Measurements from ENCODE around the gene KHNYN.
"Not testable (repeated sequence)": the region's sequence is repeated elsewhere in the genome, so short reads cannot be mapped to it uniquely, and the experiment has no call there.

KHNYN gene

DNA sequence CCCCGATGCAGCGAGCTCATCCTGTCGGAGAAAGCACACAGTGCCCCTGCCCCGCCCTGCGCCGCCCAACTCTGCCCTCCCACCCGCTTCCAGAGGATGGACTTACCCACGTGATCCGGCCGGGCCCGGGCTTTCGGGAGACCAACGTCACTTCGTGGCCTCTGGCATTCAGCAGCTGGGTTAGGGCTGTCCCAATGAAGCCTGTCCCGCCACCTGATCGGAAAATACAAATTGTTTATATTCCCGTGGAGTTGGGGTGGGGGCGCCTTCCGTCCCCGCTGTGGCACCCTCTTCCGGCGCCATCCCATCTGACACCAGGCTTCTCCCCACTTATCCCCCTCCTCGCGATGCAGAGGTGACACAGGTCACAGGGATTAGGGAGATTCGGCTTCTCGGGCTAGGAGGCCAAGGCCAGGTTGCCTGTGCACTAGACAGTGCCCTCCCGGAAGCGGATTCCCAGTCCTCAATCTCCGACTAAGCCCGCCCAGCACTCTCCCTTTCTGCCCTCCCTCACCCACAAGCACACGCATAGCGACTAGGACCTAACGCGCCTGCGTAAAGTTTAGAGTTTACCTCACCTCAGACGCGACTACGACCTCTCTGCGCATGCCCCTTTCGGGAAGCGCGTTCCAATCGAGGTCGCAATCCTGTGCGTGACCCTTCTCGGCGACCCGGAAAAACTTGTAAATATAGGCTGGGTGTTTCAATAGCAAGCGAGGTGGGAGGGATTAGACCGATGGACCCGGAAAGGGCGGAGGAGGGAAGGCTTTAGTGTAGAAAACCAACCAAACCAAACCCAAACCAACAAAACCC, 12.7 kb downstream of the KHNYN start, which contains the start of gene SDR39U1:
Gene SDR39U1 (minus strand): TSS at position 537 of the 813 bp plus-strand sequence. CDS start 7 bp downstream, at position 530.
- Histone ChIP-seq H3K4me2 (ENCODE audit: low read length) (peak within 1 kb of the TSS; percentile 95), H2AFZ (ENCODE audit: low read length) (no peak within 1 kb of the TSS), H3K27ac (ENCODE audit: low read depth, low read length, poor library complexity, severe bottlenecking) (peak within 1 kb of the TSS; percentile 72), H4K20me1 (ENCODE audit: insufficient read depth, low read length) (no peaks in the 10 kb centered on the region), H3K4me3 (ENCODE audit: low read depth, low read length, poor library complexity, severe bottlenecking) (peak within 1 kb of the TSS; percentile 78), H3K9me2 (ENCODE audit: low read depth, low read length) (no peaks in the 10 kb centered on the region), H3K27me3 (ENCODE audit: insufficient read depth, low read length) (no peaks in the 10 kb centered on the region), H3K36me3 (ENCODE audit: insufficient read depth, low read length) (peaks cover 47% of the 10 kb centered on the region), H3K9me3 (ENCODE audit: low read length) (no peaks in the 10 kb centered on the region), H3F3A (ENCODE audit: insufficient read depth, low read length) (no peaks in the 10 kb centered on the region; the same call in 1 of the 2 replicates), H3K4me1 (ENCODE audit: insufficient read depth, low read length, severe bottlenecking) (peaks cover 30% of the 10 kb centered on the region), H3K9ac (ENCODE audit: low read length) (peak within 1 kb of the TSS; percentile 94), H3K79me2 (ENCODE audit: insufficient read depth, low read length) (0 out of 2 replicates have a peak, but pooled peaks cover 6% of the 10 kb centered on the region)
- TF ChIP-seq CTCF (IDR thresholded peaks at IDR 0.05; ENCODE audit: low read length) (peak; percentile 15; the same call in 1 of the 2 replicates), EZH2 (IDR thresholded peaks at IDR 0.05; ENCODE audit: borderline replicate concordance, low read length) (no peak)

DNA sequence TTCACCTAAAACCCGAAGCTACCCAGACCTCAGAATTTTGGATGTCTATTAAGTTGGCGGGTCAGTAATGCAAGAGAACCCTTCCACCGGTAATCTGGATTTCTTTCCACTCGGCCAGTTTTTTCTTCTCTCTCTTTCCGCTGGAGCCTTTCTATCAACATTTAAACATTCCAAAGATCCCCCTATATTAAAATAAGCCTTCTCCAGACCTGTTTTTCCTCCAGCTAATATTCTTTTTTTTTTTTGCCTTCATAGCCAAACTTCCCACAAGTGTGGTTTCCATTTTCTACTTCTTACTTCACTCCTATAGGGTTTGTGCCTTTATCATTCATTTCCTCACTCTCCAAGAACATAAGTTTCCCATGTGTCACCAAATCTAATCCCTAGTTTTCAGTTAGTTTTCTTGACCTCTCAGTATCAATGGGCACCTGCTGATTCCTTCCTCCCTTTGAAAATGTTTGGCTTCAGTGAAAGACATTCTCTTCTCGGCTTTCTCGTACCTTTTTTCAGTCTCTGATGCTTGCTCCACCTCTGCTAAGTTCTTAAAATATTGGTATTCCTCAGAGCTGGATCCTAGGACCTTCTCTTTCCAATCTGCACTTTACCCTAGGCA, 13.4 kb downstream of the KHNYN start:
- peaks cover 26% of the 10 kb centered on the region for H3K4me1 ChIP-seq (ENCODE audit: insufficient read depth, low read length, severe bottlenecking)
- no peaks in the 10 kb centered on the region for H3K27me3 ChIP-seq (ENCODE audit: insufficient read depth, low read length)
- H3K4me2 ChIP-seq (ENCODE audit: low read length), result peak overlapping the region; percentile 84
- no peaks in the 10 kb centered on the region for H3K9me2 ChIP-seq (ENCODE audit: low read depth, low read length)
- H4K20me1 ChIP-seq (ENCODE audit: insufficient read depth, low read length), result no peaks in the 10 kb centered on the region
- H3K9ac ChIP-seq (ENCODE audit: low read length), result peak overlapping the region; percentile 94
- no peaks in the 10 kb centered on the region; the same call in 1 of the 2 replicates for H3F3A ChIP-seq (ENCODE audit: insufficient read depth, low read length)
- H3K27ac ChIP-seq (ENCODE audit: low read depth, low read length, poor library complexity, severe bottlenecking), result peak overlapping the region; percentile 49
- H2AFZ ChIP-seq (ENCODE audit: low read length), result no peak overlapping the region
- H3K36me3 ChIP-seq (ENCODE audit: insufficient read depth, low read length), result peaks cover 40% of the 10 kb centered on the region
- H3K9me3 ChIP-seq (ENCODE audit: low read length), result no peaks in the 10 kb centered on the region
- H3K79me2 ChIP-seq (ENCODE audit: insufficient read depth, low read length), result 0 out of 2 replicates have a peak, but pooled peaks cover 6% of the 10 kb centered on the region
- TF ChIP-seq CTCF (IDR thresholded peaks at IDR 0.05; ENCODE audit: low read length) (no peak), EZH2 (IDR thresholded peaks at IDR 0.05; ENCODE audit: borderline replicate concordance, low read length) (no peak)
- peak overlapping the region; percentile 78 for H3K4me3 ChIP-seq (ENCODE audit: low read depth, low read length, poor library complexity, severe bottlenecking)

- not testable (repeated sequence) for H3K27ac ChIP-seq (ENCODE audit: low read depth, low read length, poor library complexity, severe bottlenecking); H3K9me3 ChIP-seq (ENCODE audit: low read length); H4K20me1 ChIP-seq (ENCODE audit: insufficient read depth, low read length); H3K79me2 ChIP-seq (ENCODE audit: insufficient read depth, low read length); H2AFZ ChIP-seq (ENCODE audit: low read length); H3K36me3 ChIP-seq (ENCODE audit: insufficient read depth, low read length); H3K9me2 ChIP-seq (ENCODE audit: low read depth, low read length); H3K4me2 ChIP-seq (ENCODE audit: low read length); H3K4me1 ChIP-seq (ENCODE audit: insufficient read depth, low read length, severe bottlenecking); H3K4me3 ChIP-seq (ENCODE audit: low read depth, low read length, poor library complexity, severe bottlenecking); H3K27me3 ChIP-seq (ENCODE audit: insufficient read depth, low read length); H3F3A ChIP-seq (ENCODE audit: insufficient read depth, low read length); H3K9ac ChIP-seq (ENCODE audit: low read length)
Measured at GRCh38 chr14:24450828-24451227, 21.1 kb downstream of the KHNYN start.

Measured in OCI-LY1 (cell line).